GM12801 (cell line): Measurements from ENCODE around the gene ZNF415.

Experiments
- CTCF ChIP-seq: IDR thresholded peaks from one replicate; pipeline ENCODE4 v1.5.1; 2011; ENCODE audit warnings: control low read depth; ENCODE audit not compliant: insufficient read length; ENCODE audit errors: extremely low read depth

The ZNF415 gene

DNA sequence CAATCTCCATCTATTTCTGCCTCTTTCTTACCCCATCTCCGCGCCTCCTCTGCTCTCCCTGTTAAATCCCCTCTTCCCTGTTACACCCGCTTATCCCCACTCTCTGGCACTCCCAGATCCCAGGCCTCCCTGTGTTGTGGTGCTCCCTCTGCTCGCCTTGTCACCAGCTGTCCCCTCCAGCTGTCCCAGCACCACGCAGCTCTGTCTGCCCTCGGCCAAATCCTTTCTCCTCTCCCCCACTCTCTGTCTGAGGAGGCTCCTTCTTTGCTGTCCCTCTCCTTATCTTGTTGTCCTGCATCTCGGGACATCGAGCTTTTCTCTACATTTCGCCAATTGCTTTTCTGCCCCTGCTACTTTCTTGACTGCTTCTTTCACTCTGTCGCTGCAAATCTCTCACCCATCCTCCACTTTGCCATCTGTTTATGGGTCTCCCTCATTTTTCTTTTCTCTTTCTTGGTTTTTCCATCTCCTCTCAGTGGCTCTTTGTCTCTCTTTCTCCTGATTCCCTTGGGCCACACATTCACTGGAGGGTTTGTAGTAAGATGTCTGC lies 30.4 kb downstream of the ZNF415 start:
- no peak for TF ChIP-seq CTCF

GRCh38 chr19:53101518-53101917 lies 31.2 kb downstream of the ZNF415 start:
- TF ChIP-seq CTCF, result no peak

DNA sequence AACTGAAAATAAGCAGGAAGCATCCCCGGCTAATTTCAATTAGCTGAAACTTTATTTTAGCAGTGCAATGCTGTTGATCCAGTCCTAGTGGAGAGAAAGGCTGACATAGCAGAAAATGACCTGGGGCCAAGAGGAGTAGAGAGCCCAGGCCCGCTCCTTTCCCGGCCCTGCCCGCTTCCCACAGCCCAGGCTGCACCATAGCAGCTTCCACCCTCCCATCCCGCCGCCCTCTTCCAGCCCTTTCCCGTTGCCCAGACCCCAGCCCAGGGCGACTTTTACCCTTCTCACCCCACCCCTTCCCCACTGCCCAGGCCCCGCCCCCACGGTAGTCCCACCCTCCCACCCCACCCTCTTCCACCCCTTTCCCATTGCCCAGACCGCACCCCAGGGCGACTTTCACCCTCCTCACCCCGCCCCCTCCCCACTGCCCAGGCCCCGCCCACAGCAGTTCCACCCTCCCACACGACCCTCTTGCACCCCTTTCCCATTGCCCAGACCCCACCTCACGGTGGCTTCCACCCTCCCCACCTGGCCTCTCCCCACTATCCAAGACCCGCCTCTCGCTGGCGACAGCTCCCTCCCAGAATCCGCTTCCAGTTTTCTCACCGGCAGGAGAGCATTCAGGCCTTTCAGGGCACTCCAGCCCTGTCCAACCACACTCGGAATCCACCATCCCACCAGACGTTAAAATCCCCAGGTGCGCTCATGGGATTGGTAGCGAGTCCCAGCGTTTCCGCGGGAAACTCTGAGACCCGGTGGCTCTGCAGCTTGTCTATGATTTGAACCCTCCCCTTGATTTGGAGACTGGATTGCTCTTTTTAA lies 37.7 kb downstream of the ZNF415 start:
- no peak for TF ChIP-seq CTCF

DNA sequence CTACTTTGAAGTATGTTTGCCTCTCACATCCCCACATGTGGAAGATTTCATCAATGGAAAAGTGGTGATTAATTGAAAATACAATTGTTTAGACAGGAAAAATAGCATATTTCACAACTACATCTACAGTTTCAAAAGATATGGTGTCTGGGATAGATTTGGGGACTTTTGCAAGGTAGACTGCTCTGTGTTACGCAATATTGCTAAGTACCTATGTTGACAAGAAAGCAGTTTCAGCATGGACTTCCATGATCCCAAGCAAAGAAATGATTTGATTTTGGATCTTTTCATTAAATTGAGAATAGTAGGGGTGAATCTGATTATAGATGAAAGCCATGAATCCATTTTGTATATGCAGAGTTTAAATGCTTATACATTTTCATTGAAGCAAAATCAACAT lies 40.0 kb downstream of the ZNF415 start:
- TF ChIP-seq CTCF, result no peak

DNA sequence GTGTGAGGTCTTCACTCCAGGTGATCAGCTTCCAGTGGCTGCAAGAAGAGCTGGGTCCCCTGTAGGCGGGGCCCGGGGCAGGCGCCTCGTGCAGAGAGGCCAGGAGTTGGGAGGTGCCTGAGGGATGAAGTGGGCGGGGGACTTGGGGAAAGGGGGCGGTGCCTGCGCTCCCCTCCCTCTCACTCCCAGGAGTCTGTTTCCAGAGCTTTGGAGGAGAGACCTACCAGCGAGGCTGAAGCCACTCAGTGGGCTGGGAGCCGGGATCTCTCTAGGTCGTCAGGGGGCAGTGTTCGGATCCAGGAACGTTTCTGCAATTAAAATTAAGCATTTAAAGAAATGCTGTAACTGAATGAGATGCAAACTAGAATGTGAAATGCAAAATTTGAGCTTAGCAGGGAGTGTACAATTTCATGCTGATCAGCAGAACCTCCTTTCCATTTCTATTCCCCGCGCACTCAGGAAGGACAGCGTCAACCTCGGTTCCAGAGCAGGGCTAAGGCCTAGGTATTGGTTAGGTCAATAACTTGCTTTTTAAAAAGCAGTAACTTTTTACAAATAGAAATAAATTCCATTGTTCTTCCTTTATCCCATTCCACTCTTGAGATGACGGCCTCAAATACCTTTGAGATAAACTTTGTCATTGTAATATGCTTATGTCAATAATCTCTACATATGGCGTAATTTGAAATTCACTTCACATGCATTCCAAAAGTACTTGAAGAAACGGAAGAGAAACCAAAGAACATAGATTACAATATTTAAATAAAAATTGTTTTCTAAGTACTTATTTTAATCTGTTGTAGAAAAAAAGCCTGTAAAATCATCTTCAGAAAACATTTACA lies 41.1 kb downstream of the ZNF415 start:
- TF ChIP-seq CTCF, result no peak

GRCh38 chr19:53088091-53088490 lies 44.6 kb downstream of the ZNF415 start:
- TF ChIP-seq CTCF, result no peak

GRCh38 chr19:53086949-53087348 lies 45.8 kb downstream of the ZNF415 start:
- TF ChIP-seq CTCF, result no peak
